ENCODE measurements around the gene STAB2. TPM values are rescaled to one million over a fixed set of nuclear protein-coding genes. Genes with fewer than 3 reads are reported as not detected.

STAB2 gene
- total and polyA plus RNA-seq, 11 donors: 0.12 to 3.5 (median 0.37) TPM; not detected in 6

- peaks cover 0 to 2% (median 0%) of the 10 kb centered on the region in 9 donors for H3K27me3 ChIP-seq
- H3K36me3 ChIP-seq: no peaks in the 10 kb centered on the region
- intact Hi-C loops (cut with DNase I): no loop called here
- 89 to 93% (median 91%) methylated on average over 8 of the region's 8 CpGs for WGBS, 4 donors
- TF ChIP-seq POLR2A (IDR thresholded peaks at IDR 0.05): no peak
- no peak for TF ChIP-seq CTCF (IDR thresholded peaks at IDR 0.05)
- H3K27ac ChIP-seq: no peak overlapping the region
- ATAC-seq (no peak), DNase-seq (no peak)
- H3K4me1 ChIP-seq: no peaks in the 10 kb centered on the region
- H3K4me3 ChIP-seq: no peak overlapping the region
- H3K9me3 ChIP-seq: no peaks in the 10 kb centered on the region
These were observed 81.4 kb downstream of the STAB2 start for GRCh38 chr12:103668520-103668919.

GRCh38 chr12:103671367-103671766 lies 84.3 kb downstream of the STAB2 start:
- peaks cover 0 to 3% (median 0%) of the 10 kb centered on the region in 9 donors for H3K27me3 ChIP-seq
- intact Hi-C loops (cut with DNase I): no loop called here
- no peaks in the 10 kb centered on the region for H3K9me3 ChIP-seq
- no peak overlapping the region for H3K27ac ChIP-seq
- H3K4me3 ChIP-seq: no peak overlapping the region
- TF ChIP-seq CTCF (IDR thresholded peaks at IDR 0.05) (no peak), POLR2A (IDR thresholded peaks at IDR 0.05) (no peak)
- DNase-seq (no peak), ATAC-seq (no peak)
- 94 to 100% (median 95%) methylated on average over 1 of the region's 1 CpG for WGBS, 4 donors
- H3K36me3 ChIP-seq: no peaks in the 10 kb centered on the region
- H3K4me1 ChIP-seq: no peaks in the 10 kb centered on the region

- H3K36me3 ChIP-seq: no peaks in the 10 kb centered on the region
- H3K4me1 ChIP-seq: no peaks in the 10 kb centered on the region
- WGBS, 4 donors: 85 to 90% (median 88%) methylated on average over 10 of the region's 10 CpGs
- intact Hi-C loops (cut with DNase I): no loop called here
- peaks cover 0 to 12% (median 0%) of the 10 kb centered on the region in 9 donors for H3K27me3 ChIP-seq
- no peak for TF ChIP-seq POLR2A (IDR thresholded peaks at IDR 0.05)
- TF ChIP-seq CTCF (IDR thresholded peaks at IDR 0.05): no peak
- ATAC-seq: no peak
- H3K9me3 ChIP-seq: no peaks in the 10 kb centered on the region
- H3K4me3 ChIP-seq: no peak overlapping the region
- DNase-seq: no peak
- no peak overlapping the region for H3K27ac ChIP-seq
These were observed 85.5 kb downstream of the STAB2 start for GRCh38 chr12:103672401-103673119.

- Histone ChIP-seq H3K9me3 (no peaks in the 10 kb centered on the region), H3K27me3 (peaks cover 0 to 15% (median 0%) of the 10 kb centered on the region in 9 donors), H3K27ac (no peak overlapping the region), H3K4me3 (no peak overlapping the region), H3K36me3 (no peaks in the 10 kb centered on the region), H3K4me1 (no peaks in the 10 kb centered on the region)
- TF ChIP-seq POLR2A (IDR thresholded peaks at IDR 0.05) (no peak), CTCF (IDR thresholded peaks at IDR 0.05) (no peak)
- no peak for DNase-seq
- WGBS, 4 donors: 81 to 87% (median 84%) methylated on average over 6 of the region's 6 CpGs
- intact Hi-C loops (cut with DNase I): no loop called here
- no peak for ATAC-seq
These were observed 86.4 kb downstream of the STAB2 start for GRCh38 chr12:103673487-103673886.

Data from heart left ventricle (tissue), 16 donors.